Measurements from ENCODE around the gene ZNF785.
A peak's percentile ranks its signal among the peaks of the same experiment; 100 is the strongest.

- TF ChIP-seq ZHX2 (IDR thresholded peaks at IDR 0.05; ENCODE audit: low read depth): peak; percentile 99
- no peak; the same call in 1 of the 2 replicates for TF ChIP-seq ZHX2 (CRISPR knock-in tag; IDR thresholded peaks at IDR 0.05; ENCODE audit: borderline replicate concordance)
- TF ChIP-seq CBX5 (CRISPR knock-in tag; IDR thresholded peaks at IDR 0.05; ENCODE audit: borderline replicate concordance): 0 out of 2 replicates have a peak, but pooled peaks have one; percentile 8
- no peak for TF ChIP-seq ZBTB21 (CRISPR knock-in tag; IDR thresholded peaks at IDR 0.05)
- TF ChIP-seq RAD21 (CRISPR knock-in tag; IDR thresholded peaks at IDR 0.05): peak; percentile 47
- peak; percentile 92 for TF ChIP-seq ZNF850 (CRISPR knock-in tag; conservative IDR thresholded peaks at IDR 0.05)
- TF ChIP-seq FOXP1 (IDR thresholded peaks at IDR 0.05): no peak
- peak; percentile 4; the same call in 1 of the 2 replicates for TF ChIP-seq FOXP1 (CRISPR knock-in tag; IDR thresholded peaks at IDR 0.05)
- no peak for TF ChIP-seq ATF7 (IDR thresholded peaks at IDR 0.05)
- no peak for TF ChIP-seq ATF7 (CRISPR knock-in tag; IDR thresholded peaks at IDR 0.05)
- TF ChIP-seq DMTF1 (CRISPR knock-in tag; IDR thresholded peaks at IDR 0.05): no peak
Measured at GRCh38 chr16:30557957-30558788, 27.3 kb downstream of the ZNF785 start, which contains the start of gene ZNF764.
